Activated CD8-positive, alpha-beta memory T cell treated with anti-CD3 and anti-CD28 coated beads for 36 hours (primary cell): ENCODE results near the gene TMEM200A. TPM values are rescaled to one million over a fixed set of nuclear protein-coding genes. Genes with fewer than 3 reads are reported as not detected.

ENCODE experiments used
- CTCF ChIA-PET: fragments of 350-600 bp; sonication (Branson Sonifier 250); formaldehyde crosslinking; loops from one replicate; lab custom pipeline; 2021; ENCODE audit warnings: antibody characterized with exemption; lab: Charles Lee
- POLR2A ChIA-PET: fragments of 350-600 bp; sonication (Branson Sonifier 250); formaldehyde crosslinking; loops from one replicate; lab custom pipeline; 2021; ENCODE audit warnings: antibody characterized with exemption; lab: Charles Lee
- total RNA-seq, 2 experiments: library from RNA; stranded (reverse); gene quantifications; one replicate each; pipeline ENCODE4 v1.2.3, GENCODE V29; 2021

The TMEM200A gene
- total RNA-seq, 2 experiments from 2014 or later, result 0.70 to 0.92 TPM

- ChIA-PET CTCF (no interaction called here), POLR2A (interaction anchor here (0.7 kb wide), 1 partner anchor 240 kb away, joined by 4 read pairs; no protein-coding TSS in a partner anchor)
Measured at GRCh38 chr6:130373992-130374391, 8.2 kb downstream of the TMEM200A start.

- POLR2A ChIA-PET, result no interaction called here
- CTCF ChIA-PET, result no interaction called here
Measured at GRCh38 chr6:130376936-130377335, 11.1 kb downstream of the TMEM200A start.

- ChIA-PET POLR2A (no interaction called here), CTCF (no interaction called here)
Measured at GRCh38 chr6:130377371-130377770, 11.6 kb downstream of the TMEM200A start.

GRCh38 chr6:130377915-130378314 is 12.1 kb downstream of the TMEM200A start:
- ChIA-PET POLR2A (no interaction called here), CTCF (interaction anchor here (0.7 kb wide), 2 partner anchors 221 to 613 kb away, joined by 3 read pairs; no protein-coding TSS in a partner anchor)

- ChIA-PET POLR2A (no interaction called here), CTCF (no interaction called here)
Measured at GRCh38 chr6:130379223-130379622, 13.4 kb downstream of the TMEM200A start.

DNA sequence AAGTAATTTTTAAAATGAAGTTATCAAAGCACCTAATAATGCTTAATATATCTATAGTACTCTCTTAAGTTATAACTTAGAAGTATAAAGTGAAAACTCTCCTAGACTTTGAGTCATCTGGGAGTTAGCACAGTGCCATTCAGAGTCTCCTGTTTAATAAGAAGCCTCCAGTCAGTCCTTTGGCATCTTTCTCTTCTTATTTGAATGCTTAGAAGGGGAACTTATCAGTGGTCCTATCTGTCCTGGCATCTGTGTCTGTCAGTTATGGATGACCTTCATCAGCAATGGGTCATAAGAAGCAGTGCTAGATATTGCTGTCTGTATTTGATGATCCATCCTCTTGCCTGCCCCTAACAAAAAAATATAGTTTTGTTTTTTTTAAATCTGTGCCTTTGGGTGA is 15.2 kb downstream of the TMEM200A start:
- CTCF ChIA-PET, result interaction anchor here (0.8 kb wide), 1 partner anchor 9 kb away, joined by 3 read pairs; no protein-coding TSS in a partner anchor
- POLR2A ChIA-PET, result no interaction called here

DNA sequence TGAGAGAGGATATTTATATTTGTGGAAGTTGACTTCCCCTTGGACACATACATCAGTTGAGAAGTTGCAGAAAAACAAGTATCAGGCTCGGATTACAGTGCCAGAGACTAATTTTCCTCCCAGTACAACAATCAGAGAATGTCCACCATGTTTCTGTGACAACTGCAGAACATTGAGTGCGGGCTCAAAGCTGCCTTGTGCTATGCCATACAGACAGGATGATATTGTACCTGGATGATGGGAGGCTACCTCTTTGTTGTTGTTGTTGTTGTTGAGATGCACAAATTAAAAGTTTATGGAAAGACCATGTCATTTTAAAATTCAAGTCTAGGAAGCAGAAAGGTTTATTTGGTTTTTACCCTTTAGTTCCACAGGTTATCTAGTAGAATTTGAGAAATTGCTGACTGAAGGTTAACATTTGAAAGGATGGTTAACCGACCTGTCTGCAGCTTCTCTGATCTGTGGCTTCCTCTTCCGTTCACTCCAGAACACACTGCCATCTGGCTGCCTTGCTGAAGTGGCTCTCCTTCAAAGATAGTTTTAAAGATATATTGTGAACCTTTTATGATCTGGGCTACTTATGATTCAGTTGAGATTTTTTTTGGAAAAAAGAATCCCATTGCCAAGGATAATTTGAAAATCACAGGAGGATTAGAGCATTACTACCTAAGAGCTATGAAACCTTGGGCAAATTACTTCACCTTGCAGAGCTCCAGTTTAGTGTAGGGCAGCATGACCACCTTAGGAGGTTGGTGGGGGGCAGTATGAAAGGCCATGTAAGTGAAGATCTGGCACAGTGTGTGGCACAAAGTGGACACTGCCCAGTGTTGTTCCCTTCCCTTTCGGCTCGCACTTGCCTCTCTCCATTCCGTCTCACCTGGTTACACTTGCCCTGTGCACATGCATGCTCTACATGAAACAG is 15.9 kb downstream of the TMEM200A start:
- POLR2A ChIA-PET, result no interaction called here
- CTCF ChIA-PET, result interaction anchor here (0.8 kb wide), 1 partner anchor 9 kb away, joined by 3 read pairs; no protein-coding TSS in a partner anchor

GRCh38 chr6:130382872-130383490 is 17.2 kb downstream of the TMEM200A start:
- CTCF ChIA-PET, result no interaction called here
- POLR2A ChIA-PET, result no interaction called here

GRCh38 chr6:130385064-130385695 is 19.4 kb downstream of the TMEM200A start:
- CTCF ChIA-PET, result no interaction called here
- POLR2A ChIA-PET, result no interaction called here

- ChIA-PET POLR2A (no interaction called here), CTCF (interaction anchor here (0.8 kb wide), 1 partner anchor 307 kb away, joined by 3 read pairs; no protein-coding TSS in a partner anchor)
Measured at GRCh38 chr6:130389142-130389541, 23.3 kb downstream of the TMEM200A start.

- ChIA-PET CTCF (interaction anchor here (1.0 kb wide), 1 partner anchor 9 kb away, joined by 3 read pairs; no protein-coding TSS in a partner anchor), POLR2A (no interaction called here)
Measured at GRCh38 chr6:130390890-130391289, 25.1 kb downstream of the TMEM200A start.

DNA sequence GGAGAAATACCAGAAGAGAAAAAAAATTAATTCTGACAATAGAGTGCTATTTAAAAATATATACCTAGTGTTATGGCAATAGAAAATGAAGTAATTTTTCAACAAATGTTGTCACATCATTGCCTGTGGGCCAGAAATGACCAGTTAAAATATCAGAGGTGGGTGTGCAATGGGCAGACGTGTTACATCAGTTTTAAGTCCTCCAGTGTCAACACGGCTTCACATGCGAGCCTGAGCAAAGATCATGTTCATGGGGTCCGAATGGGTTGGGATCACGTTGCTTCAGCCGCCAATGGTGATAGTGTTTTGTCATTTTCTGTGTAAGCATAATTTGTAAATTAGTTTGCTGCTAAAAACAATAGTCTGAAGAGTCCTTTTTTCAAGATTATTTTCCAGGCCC is 27.5 kb downstream of the TMEM200A start:
- CTCF ChIA-PET, result interaction anchor here (0.6 kb wide), 1 partner anchor 303 kb away, joined by 3 read pairs; no protein-coding TSS in a partner anchor
- POLR2A ChIA-PET, result no interaction called here

GRCh38 chr6:130394246-130394645 is 28.4 kb downstream of the TMEM200A start:
- POLR2A ChIA-PET, result no interaction called here
- CTCF ChIA-PET, result no interaction called here

GRCh38 chr6:130395164-130395563 is 29.3 kb downstream of the TMEM200A start:
- ChIA-PET POLR2A (no interaction called here), CTCF (interaction anchor here (1.0 kb wide), 1 partner anchor 302 kb away, joined by 3 read pairs; no protein-coding TSS in a partner anchor)

GRCh38 chr6:130396722-130397121 is 30.9 kb downstream of the TMEM200A start:
- CTCF ChIA-PET, result no interaction called here
- POLR2A ChIA-PET, result no interaction called here

DNA sequence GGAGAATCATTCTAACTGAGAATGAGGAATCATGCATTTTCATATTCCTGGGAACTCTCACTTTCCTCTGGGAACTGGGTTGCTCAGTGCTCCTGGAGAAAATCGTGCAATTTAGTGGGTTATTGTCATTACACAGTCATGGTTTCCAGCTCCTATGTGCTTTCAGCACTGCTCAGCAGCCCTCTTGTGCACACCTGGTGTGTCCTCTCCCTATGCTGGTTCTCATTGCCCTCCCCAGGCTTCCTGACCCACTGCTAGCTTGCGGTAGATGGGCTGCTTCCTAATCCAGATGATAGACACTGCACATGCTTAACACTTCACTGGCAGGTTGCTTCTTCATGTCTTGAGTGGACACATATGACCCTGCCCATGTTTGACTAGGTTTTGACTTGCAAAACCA is 39.7 kb downstream of the TMEM200A start:
- CTCF ChIA-PET, result no interaction called here
- POLR2A ChIA-PET, result no interaction called here

DNA sequence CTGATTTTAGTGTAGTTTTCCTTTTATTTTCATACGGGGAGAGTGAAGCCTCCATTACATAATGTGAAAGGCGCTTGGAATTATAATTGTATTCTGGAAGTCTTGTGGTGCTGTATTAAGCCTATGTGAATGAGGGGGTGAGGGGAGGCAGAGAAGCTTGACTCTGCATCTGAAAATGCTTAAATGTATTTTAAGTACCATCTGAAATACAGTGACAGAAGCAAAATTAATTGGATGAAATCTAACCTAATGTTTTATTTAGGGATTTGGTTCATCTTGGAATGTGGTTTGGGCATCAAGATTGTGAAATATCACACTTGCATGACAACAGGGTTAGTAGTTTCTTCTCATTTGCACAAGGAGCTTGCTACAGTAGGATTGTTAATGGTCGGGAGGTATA is 41.2 kb downstream of the TMEM200A start:
- ChIA-PET CTCF (no interaction called here), POLR2A (no interaction called here)

DNA sequence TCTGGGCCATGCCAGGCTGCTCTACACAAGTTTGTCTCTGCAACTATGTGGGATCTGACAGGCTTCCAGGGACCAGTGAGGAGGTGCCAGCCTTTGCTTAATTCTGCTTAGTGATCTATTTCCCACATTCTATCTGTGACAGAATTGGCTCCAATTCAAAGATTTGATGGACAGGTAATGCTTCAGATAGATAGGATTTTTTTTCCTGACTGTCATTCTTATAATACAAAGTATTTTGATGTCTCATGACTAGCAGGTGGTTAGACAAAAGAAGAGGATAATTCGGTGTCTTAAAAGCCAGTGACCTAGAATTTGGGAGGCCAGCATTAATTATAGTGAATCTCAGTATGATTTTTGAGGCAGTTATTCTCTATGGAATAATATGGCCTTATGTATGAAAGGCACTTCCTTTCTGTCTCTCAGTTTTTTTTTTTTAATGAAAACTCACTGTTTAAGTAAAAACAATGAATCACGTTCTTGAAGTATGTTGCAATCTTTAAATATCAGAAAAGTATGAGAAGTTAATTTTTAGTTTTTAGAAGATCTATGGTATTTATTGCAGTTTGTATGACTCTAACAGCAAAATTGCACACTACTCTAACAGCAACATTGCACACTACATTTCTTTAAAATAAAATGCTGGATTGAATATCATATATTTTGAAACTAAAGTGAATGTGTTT is 43.7 kb downstream of the TMEM200A start:
- CTCF ChIA-PET, result no interaction called here
- POLR2A ChIA-PET, result no interaction called here

DNA sequence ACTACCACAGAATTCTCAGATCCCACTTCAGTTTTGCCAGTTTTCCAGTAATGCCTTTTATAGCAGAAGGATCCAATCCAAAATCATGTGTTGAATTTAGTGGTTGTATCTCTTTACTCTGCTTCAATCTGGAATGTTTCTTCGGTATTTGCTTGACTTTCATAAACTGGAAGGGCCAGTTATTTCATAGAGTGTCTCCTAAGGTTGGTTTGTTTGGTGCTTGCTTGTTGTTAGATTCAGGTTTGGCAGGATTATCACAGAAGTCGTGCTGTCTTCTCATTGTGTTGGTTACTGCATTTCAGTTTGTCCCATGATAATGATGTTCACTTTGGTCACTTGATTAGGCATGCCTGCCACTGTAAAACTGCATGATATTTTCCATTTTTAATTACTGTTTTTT is 45.7 kb downstream of the TMEM200A start:
- ChIA-PET CTCF (no interaction called here), POLR2A (no interaction called here)
